Left kidney (tissue), 2 donors: ENCODE data around the gene NMUR1. TPM values are rescaled to one million over a fixed set of nuclear protein-coding genes. Genes with fewer than 3 reads are reported as not detected.

Experiments
- DNase-seq: peaks from one replicate; pipeline ENCODE4 v3.0.0-alpha.2; 2013
- polyA plus RNA-seq: library from polyadenylated mRNA; unstranded; fragments of 120-200 nt; gene quantifications from one replicate; pipeline ENCODE4 v1.2.1, GENCODE V29; 2013; ENCODE audit not compliant: insufficient read length

NMUR1 gene
- polyA plus RNA-seq, 1 donor, result 0.55 TPM

DNA sequence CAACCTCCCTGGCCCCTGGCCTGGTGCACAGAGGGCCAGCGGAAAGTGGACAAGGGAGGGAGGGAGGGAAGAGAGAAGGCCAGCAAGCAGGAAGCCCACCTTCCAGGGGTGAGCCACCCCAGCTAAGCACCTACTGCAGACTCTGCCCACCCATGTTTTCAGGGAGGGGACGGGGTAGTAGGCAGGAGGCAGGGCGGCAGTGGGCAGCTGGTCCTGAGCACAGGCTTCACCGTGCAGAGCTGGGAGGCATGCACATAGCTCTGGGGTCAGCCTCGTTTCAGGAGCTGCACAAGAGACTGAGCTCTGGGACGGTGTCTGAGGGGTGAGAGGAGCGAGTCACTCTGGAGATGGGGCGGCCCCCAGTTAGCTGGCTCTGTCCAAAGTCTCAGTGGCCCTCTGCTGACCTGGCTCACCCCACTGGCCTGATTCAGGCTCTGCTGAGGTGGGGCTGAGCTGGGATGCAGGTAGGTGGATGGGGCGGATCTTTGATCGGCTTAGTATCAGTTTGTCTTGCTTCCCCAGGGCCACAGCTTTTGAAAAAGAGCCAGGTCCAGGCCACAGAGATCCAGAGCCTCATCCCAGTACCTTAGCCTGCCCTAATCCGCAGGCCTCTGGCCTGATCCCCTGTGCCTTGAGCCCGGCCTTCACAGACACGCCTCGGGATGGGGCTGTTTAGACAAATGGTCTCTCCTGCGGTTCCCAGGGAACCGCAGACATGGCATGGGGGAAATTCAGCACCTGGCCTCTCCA lies 3.7 kb downstream of the NMUR1 start:
- no peak for DNase-seq

DNA sequence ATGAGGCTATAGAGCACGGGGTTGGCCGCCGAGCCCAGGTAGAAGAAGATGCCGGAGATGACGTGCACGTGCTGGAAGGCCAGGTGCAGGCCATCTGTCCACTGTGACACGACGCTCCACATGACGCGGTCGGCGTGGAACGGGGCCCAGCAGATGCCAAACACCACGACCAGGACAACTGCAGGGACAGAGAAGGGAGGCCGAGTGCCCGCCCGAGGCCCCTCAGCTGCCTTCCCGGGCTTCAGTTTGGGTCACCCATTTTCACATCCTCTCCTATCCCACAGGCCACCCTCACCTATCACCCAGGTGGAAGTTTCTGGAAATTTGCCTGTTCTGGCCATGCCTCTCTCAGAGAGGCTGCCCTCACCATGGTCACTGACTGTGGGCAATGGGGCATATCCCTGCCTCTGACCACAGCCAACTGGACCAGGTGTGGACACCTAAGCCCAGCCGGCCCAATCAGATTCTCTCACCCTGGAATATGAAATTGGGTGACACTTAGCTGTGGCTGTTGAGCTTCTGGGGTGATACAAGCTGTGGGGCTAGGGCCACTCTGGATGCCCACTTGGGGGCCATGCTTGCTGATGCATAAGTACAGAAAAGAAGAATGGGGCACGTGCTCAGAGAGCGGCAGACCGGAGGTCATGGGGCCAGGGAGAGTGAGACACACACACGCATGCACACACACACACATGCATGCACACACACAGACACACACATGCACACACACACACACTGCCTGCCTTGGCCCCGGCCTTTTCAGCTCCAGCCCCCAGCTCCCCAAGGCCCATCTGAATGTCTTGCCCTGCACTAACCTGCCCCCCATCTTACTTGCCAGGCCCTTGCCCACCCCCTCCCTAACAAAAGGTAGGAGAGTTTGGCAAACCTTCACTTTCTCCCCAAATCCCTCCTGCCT lies 4.7 kb downstream of the NMUR1 start:
- no peak for DNase-seq

DNA sequence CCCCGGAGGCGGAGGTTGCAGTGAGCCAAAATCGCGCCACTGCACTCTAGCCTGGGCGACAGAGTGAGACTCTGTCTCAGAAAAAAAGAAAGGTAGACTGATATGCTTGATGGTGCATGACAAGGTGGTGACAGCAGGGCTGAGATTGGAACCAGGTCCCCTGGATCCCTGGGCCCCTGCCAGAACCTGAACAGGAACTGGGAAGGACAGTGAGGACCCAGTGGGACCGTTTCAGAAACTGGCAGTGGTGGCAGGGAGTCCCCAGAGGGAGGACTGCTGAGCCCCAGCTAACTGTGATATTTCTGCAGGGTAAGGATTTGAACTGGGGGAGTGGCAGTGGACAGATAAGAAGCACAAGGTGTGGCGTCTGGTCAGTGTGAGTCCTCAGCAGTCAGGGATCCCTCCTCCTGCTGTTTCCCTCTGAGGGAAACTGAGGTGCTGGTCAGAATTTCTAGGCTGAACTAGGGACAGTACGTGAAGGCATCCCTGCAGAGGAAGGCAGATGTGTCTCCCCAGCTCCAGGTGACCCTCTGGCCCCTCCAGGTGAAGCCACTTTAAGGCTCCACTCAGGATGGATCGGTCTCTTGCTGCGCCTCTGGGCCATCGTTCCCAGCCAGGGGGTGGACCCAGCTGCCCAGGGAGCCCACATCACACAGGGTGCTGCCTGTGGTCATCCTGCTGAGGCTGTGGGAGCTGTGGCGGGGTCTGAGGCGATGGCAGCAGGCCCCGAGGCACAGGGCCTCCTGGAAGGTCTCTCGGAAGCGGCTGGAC lies 5.6 kb downstream of the NMUR1 start:
- no peak for DNase-seq

DNA sequence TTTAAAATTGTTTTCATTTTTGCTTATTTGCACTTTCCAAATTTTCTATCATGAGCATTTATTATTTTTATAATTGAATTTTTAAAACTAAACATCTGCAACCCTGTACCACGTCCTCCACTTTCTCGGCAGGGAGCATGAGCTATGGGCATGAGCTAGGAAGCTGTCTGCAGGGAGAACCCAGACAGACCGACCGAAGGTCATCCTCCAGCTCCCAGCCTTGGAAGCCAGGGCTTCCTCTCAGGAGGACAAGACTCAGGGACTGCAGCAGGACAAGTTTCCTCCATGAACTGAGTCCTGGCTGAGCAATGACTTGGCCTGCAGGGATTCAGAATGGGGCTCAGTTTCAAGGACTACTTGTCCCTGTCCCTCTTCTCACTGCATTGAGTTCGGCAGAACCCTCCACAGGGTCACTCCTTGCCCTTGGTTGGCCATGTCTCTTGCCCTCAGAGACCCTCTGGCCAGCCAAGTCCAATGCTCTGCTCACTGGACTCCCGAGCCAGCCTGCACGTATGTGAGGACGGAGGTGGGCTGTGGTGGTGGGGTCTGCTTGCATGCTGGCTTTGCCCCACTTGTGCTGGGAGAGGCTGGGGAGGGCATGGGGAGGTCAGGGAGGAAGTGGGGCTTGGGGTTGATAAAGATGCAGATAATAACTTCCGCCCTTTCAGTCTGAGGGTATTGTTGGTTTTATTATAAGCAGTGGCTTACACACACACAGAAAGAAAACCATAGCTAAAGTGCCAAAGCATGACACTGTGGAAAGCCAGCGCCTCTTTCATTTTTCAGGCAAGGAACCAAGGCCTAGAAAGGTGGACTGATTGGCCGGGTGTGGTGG lies 6.6 kb downstream of the NMUR1 start:
- DNase-seq, result no peak

DNA sequence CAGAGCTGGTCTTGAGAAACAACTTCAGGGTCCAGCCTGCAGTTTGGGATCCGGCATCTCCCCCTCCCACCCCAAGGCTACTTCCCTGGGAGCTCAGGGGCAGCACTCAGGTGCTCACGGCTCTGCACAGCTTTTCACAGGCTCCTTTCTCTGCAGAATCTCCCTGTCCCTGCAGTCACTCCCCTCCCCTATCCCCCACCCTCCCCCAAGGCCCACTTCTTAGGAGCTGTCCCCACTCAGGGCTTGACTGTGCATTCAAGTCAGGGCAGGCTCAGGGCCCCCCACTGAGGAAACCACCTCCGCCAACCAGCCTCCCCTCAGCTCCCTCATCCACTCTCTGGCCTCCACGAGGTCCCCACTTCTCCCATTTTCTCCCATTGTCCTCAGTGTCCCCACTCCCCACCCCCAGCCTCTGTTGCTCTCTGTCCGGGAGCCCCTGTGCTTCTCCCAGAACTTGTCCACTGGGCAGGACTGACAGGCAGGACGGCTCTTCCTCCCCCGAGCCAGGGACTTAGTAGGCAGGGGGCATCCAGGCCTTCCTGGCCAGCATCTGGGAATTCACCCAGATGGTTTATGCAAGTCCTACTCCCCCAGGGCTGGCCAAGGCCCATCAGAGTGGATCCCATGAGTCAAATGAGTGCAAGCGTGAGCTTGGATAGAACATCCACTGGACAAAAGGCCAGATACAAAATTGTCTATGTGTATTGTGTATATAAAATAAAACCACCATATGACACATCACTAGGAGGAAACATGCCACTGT lies 7.6 kb downstream of the NMUR1 start:
- no peak for DNase-seq

DNA sequence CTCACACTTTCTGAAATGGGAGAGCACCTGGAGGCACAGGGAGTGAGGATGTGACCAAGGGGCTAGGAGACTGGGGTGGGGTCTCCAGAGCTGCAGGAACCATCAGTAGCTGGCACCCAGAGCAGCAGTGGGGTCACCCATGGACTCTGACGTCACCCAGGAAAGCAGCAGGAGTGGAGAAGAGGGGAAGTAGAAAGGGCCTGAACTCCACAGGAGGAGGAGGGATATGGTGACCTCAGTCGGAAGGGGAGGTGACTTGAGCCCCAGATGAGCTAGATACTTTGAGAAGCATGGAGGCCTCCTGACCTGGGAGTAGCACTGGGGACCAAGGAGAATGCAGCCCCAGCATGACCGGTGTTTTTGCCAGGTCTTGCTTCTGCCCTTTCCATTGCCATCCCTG lies 8.8 kb downstream of the NMUR1 start:
- DNase-seq, result no peak

DNA sequence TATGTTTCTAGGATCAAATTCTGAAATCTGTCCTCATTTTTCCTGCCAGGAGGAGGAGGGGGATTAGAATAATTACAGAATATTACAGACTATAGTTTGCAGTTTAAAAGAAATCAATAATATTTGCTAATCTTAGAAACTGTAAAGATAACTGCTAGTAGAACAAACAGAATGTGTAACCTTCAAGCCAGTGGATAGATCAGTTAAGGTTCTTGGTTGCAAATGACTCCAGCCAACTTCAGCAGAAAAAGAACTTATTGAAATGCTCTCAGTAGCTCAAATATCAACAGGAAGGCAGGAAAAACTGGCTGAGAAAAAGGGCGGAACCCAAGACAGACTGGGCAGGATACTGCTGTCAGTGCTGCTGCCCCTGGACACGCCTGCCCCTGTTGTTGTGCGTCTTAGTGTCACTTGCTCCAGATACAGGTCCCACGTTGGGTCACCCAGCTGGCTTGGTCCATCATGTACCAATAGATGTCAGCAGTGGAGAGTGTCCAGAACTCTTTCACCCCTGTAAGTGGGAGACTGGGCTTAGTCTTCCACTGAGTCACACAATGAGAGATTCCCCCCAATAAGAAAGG lies 10.2 kb downstream of the NMUR1 start:
- no peak for DNase-seq

DNA sequence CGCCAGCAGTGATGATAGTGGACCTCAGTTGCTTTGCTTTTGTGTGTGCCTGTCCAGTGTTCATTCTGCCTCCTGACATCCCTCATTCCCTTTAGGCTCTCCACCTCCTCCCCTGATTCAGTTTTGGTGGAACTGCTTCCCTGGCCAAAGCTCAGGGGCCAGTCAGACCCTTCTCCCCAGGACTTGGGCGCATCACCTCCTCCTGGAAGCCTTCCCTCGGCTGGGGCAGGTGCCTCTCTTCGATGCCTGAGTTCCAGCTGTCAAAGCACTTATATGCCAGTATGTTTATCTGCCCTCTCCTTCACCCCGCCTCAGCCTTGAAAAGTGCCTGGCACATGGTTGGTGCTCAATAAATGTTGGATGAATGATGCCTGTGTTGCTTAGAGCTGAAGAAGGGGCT lies 11.5 kb downstream of the NMUR1 start:
- no peak for DNase-seq

DNA sequence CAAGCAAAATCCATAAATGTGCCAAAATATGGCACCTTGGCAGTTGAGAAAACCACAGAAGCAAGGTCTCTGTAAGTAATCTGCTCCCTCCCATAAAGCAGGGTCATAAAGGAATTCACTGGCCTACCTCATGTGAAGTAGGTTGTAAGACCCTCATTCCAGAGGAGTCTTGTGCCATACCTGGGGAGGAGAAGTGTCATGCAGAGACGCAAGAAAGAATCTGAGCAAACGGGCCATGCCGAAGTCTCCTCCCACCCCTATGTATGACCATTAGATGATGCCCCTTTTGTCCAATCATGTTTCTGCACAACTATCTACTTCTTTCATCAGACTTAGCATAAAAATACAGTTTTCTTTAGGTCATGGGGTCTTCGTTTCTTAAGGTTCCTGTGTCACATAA lies 14.6 kb downstream of the NMUR1 start:
- DNase-seq, result no peak

DNA sequence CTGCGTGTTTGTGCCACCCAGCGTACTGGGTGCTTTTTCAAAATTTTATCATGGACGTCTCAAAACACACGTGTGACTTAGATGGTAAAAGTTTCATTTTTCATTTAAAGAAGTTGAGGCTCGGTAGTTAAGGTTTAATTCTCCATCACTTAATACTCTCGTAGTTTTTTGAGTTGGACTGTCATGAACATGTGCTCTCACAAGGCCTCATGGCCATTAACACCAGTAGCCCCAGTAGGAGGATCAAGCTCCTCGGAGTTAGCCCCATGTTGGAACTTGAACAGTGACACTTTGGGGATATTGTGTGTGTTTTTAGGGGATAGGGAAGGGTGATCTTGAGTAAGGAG lies 15.3 kb downstream of the NMUR1 start:
- DNase-seq, result no peak

DNA sequence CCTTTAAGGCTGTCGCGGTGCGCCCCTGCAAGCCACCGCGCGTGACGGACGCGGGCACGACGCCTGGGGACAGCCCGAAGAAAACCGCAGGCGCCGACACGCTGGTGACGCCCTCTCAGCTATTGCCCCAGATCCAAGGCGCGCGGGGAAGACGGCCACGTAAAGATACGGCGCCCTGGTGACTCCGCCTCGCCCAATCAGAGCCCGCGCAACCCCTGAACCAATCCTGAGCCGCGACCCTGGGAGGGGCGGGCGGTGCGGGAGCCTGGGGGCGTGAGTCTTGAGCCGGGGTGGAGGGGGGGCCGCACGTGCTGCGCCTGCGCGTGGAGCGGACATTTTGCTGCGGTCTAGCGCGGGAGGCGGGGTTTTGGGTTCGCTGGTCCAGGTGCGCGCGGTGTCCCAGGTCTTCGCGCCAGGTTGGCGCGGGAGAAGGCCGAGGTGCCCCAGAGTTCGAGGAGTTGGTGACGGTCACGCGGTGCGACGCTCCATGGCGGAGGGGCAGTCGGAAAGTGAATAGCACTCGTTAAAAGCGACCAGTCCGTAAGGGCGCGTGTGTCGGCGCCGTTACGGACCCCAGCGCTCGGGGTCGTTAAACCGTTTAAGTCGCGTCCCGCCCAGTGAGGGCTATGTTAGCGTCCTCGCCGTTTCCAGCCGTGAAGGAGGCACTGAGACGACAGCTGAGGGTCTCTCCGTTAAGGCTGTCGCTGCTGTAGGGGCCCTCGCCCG lies 15.9 kb downstream of the NMUR1 start:
- DNase-seq, result peak; percentile 98

DNA sequence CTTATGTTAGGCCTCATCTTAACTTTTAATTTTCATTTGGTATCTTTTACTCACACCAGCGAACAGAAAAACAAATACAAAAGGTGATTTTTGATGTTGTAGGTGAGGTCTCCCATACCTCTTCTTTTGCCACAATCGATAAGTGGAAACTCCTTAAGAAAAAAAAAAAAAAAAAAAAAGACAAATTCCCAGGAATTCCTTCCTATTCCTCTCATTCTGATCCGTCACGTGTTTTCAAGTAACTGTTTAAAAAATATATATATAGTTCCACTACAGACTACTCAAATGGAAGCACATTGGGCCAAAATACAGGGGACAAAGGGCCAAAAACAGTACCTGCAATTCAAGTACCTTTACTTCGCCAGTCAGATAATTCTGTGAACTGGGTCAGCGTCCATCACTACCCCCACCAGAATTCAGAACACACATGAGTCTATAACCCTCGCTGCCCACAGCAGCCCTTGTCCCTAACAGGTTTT lies 16.5 kb downstream of the NMUR1 start:
- no peak for DNase-seq

DNA sequence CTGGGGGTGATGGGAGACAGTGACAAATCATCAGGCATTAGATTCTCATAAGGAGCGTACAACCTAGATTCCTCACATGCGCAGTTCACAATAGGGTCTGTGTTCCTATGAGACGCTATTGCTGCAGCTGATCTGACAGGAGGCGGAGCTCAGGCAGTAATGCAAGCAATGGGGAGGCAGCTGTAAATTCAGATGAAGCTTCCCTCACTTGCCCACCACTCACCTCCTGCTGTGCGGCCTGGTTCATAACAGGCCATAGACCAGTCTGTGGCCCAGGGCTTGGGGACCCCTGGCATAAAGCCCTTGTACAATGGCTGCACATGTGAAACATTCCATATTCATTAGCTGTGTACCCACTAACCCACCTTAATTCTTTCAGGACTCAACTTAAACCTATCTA lies 18.0 kb downstream of the NMUR1 start:
- no peak for DNase-seq

DNA sequence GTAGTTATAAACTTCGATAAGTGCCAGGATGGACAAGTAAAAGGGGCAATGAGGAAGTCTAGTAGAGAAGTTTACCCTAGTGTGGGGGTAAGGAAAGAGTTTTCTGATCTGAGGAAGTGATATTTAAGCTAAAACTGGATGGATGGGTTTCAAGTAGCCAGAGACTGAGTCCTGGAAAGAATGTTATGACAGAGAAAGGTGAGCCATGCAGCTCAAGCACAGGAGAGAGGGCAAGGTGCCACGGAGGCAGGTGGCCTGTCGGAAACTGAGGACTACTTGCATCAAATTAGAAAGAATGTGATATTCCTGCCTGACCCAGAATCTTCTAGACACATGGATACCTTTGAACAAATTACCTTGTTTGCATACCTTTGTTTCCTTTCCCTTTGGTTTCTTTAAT lies 26.5 kb downstream of the NMUR1 start:
- no peak for DNase-seq

DNA sequence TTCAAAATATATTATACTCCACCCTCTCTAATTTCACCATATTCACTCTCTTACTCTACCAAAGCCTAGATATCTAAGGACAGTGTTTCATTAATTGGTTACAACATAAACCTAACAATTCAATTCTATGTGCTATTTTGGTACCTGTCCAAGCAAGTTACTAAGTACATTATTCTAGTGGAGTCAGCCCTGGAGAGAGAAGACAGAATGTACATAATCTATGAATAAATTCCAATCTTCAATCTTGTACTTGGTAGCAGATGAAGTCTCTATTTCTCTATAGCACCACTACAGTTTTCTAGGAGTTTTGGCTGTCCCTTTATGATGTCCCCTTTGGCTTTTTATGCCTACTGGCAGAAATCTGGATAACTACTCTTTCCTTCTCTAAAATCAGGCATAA lies 27.6 kb downstream of the NMUR1 start:
- no peak for DNase-seq

DNA sequence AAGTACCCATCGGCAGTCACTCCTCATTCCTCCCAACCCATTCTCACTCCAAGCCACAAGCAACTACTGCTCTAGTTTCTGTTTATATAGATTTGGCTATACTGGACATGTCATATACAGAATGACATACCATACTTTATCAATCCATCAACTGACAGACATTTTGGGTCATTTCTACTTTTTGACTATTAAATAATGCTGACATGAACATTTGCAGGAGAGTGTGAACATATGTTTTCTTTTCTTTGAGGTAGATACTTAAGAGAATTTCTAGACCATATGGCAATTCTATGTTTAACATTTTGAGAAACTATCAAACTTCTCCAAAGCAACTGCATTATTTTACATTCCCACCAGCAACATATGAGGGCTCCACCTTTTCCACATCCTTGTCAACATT lies 32.6 kb downstream of the NMUR1 start:
- DNase-seq, result no peak

DNA sequence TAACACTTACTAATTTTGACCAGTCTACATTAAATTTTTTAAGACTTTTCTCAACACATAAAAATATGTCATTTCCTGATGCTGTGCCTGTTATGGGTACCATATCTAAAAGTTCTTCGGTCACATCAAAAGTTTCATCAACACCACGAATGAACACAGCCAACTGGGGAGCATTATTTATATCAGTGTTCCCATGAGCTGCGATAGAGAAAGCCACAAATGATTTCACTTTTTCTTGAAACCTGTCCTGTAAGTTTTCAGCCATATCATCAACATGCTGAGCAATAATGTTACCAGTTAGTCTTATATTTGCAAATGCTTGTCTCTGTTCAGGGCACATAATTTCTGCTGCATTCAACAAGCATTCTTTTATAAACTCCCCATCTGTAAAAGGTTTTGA lies 35.6 kb downstream of the NMUR1 start:
- DNase-seq, result no peak

DNA sequence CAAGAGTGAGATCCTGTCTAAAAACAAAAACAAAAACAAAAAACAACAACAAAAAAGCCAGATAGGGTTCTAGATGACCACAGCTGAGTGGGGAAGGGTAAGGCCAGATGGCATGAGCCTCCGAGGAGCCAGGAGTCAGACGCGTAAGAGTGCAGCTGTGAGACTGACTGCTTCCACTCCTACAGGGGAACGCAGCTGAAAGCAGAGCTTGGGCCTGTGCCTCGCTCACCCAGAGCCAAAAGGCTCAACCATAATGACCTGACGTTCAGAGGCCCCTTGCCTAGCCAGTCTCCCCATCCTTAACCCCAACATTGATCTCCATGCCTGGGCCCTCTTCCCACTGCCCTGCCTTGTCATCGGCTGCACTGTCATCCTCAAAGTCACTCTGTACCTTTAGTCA lies 39.4 kb downstream of the NMUR1 start:
- no peak for DNase-seq

DNA sequence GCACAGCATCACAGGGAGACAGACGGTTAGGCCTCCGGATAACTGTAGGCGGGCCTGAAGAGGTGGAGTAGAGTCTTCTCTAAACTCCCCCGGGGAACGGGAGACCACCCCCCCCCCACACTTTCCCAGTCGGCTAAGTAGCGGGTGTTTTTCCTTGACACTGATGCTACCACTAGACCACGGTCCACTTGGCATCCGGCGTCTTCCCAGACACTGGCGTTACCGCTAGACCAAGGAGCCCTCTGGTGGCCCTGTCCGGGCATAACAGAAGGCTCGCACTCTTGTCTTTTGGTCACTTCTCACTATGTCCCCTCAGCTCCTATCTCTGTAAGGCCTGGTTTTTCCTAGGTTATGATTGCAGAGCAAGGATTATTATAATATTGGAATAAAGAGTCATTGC lies 40.3 kb downstream of the NMUR1 start:
- no peak for DNase-seq

DNA sequence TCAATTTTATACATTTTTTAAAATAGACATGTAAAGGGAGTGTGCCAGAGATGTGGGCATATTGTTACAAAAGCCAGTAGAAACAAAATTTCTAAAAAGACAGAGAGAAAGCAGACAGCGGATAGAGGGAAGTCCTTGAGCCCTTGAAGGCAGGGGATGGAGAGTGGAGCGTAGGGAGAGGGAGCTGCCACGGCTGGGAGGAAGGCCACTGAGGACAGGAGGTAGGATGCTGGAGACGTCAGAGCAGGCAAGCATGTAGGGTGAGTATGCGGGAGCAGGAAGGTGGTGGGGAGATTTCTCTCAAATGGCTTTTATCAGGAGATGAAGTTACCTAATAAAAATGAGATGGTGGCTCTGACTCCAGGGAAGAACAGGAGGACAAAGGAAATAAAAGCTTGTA lies 41.9 kb downstream of the NMUR1 start:
- DNase-seq, result no peak
